Chondrocyte (in vitro differentiated cells): ENCODE results near the gene DBNDD2. TPM values are rescaled to one million over a fixed set of nuclear protein-coding genes. Genes with fewer than 3 reads are reported as not detected.
A peak's percentile ranks its signal among the peaks of the same experiment; 100 is the strongest.

ENCODE experiments used
- DNase-seq: peaks from one replicate; pipeline ENCODE4 v3.0.0; 2021; ENCODE audit warnings: mixed read lengths, low spot score
- H3K27ac Mint-ChIP-seq: one replicate; pipeline ENCODE4 v1.8.0; 2021; ENCODE audit warnings: mild to moderate bottlenecking, moderate library complexity, mixed read lengths; ENCODE audit not compliant: unreplicated experiment
- H3K27me3 Mint-ChIP-seq: 2 replicates; pipeline ENCODE4 v1.8.0; 2021; ENCODE audit warnings: low read depth, mixed read lengths
- H3K36me3 Mint-ChIP-seq: 2 replicates; pipeline ENCODE4 v1.8.0; 2021; ENCODE audit warnings: low read depth, mixed read lengths
- H3K4me1 Mint-ChIP-seq: 2 replicates; pipeline ENCODE4 v1.8.0; 2021; ENCODE audit warnings: low read depth, mild to moderate bottlenecking, mixed read lengths
- H3K4me3 Mint-ChIP-seq: one replicate; pipeline ENCODE4 v1.8.0; 2021; ENCODE audit warnings: mild to moderate bottlenecking, moderate library complexity, mixed read lengths; ENCODE audit not compliant: unreplicated experiment
- H3K9me3 Mint-ChIP-seq: 2 replicates; pipeline ENCODE4 v1.8.0; 2021; ENCODE audit warnings: low read depth, mixed read lengths
- CTCF ChIP-seq: fragments of 200-600 bp; sonication (generic); IDR thresholded peaks from 2 replicates; pipeline ENCODE4 v1.5.0; 2021; ENCODE audit warnings: antibody characterized with exemption, mild to moderate bottlenecking, moderate library complexity
- total RNA-seq: library from RNA; stranded (reverse); gene quantifications from 3 replicates; pipeline ENCODE4 v1.2.1, GENCODE V29; 2021

The DBNDD2 gene
- total RNA-seq, 1 donor from 2014 or later: 47.0 TPM

GRCh38 chr20:45441746-45442145 lies 33.7 kb downstream of the DBNDD2 start:
- Mint-ChIP-seq H3K9me3 (no peaks in the 10 kb centered on the region), H3K4me1 (no peaks in the 10 kb centered on the region), H3K27ac (no peak overlapping the region), H3K36me3 (no peaks in the 10 kb centered on the region), H3K4me3 (no peak overlapping the region), H3K27me3 (peaks cover 33% of the 10 kb centered on the region)
- DNase-seq: no peak
- TF ChIP-seq CTCF: no peak

GRCh38 chr20:45444050-45444449 lies 36.0 kb downstream of the DBNDD2 start:
- no peaks in the 10 kb centered on the region for H3K4me1 Mint-ChIP-seq

GRCh38 chr20:45445805-45446562 lies 37.9 kb downstream of the DBNDD2 start:
- no peak for DNase-seq
- Mint-ChIP-seq H3K27me3 (peaks cover 46% of the 10 kb centered on the region), H3K9me3 (no peaks in the 10 kb centered on the region), H3K4me1 (no peaks in the 10 kb centered on the region), H3K36me3 (no peaks in the 10 kb centered on the region), H3K4me3 (no peak overlapping the region), H3K27ac (no peak overlapping the region)
- peak; percentile 76 for TF ChIP-seq CTCF

More at GRCh38 chr20:45444050-45444449, 36.0 kb downstream of the DBNDD2 start:
- H3K27ac Mint-ChIP-seq: no peak overlapping the region
- H3K4me3 Mint-ChIP-seq: no peak overlapping the region
- no peak for TF ChIP-seq CTCF
- no peaks in the 10 kb centered on the region for H3K9me3 Mint-ChIP-seq
- no peak for DNase-seq
- no peaks in the 10 kb centered on the region for H3K36me3 Mint-ChIP-seq
- peaks cover 46% of the 10 kb centered on the region for H3K27me3 Mint-ChIP-seq

GRCh38 chr20:45448270-45448669 lies 40.2 kb downstream of the DBNDD2 start:
- Mint-ChIP-seq H3K4me3 (no peak overlapping the region), H3K4me1 (no peaks in the 10 kb centered on the region), H3K27me3 (peaks cover 52% of the 10 kb centered on the region), H3K36me3 (no peaks in the 10 kb centered on the region), H3K9me3 (no peaks in the 10 kb centered on the region), H3K27ac (no peak overlapping the region)
- DNase-seq: no peak
- TF ChIP-seq CTCF: no peak

- Mint-ChIP-seq H3K36me3 (no peaks in the 10 kb centered on the region), H3K9me3 (no peaks in the 10 kb centered on the region), H3K27me3 (peaks cover 45% of the 10 kb centered on the region), H3K27ac (no peak overlapping the region), H3K4me1 (no peaks in the 10 kb centered on the region), H3K4me3 (no peak overlapping the region)
- TF ChIP-seq CTCF: no peak
- no peak for DNase-seq
Observed at GRCh38 chr20:45449528-45449927, 41.4 kb downstream of the DBNDD2 start.
